Measurements from ENCODE around the gene APEH. TPM values are rescaled to one million over a fixed set of nuclear protein-coding genes. Genes with fewer than 3 reads are reported as not detected.

The APEH gene
- total and polyA plus RNA-seq, 2 of the 13 experiments (the other 11 are each of a cell fraction or from before 2014, with no cell fraction given), result 116 to 130 TPM

GRCh38 chr3:49719214-49719884, 45.2 kb downstream of the APEH start, which contains the start of gene AMIGO3 (continued):
- peak in 1 of 2 experiments; percentile 40; a peak in 1 of 4 replicates for TF ChIP-seq POLR2A (IDR thresholded peaks at IDR 0.05; ENCODE audit: insufficient read depth in 1 of 2, low read depth in 2 of 2, low read length in 2 of 2)
- no peak for TF ChIP-seq ZNF10 (CRISPR knock-in tag; IDR thresholded peaks at IDR 0.05; ENCODE audit: borderline replicate concordance, low read depth)
- no peak for TF ChIP-seq PLSCR1 (CRISPR knock-in tag; IDR thresholded peaks at IDR 0.05; ENCODE audit: borderline replicate concordance)
- no peak for TF ChIP-seq NCOA1 (CRISPR knock-in tag; IDR thresholded peaks at IDR 0.05)
- TF ChIP-seq ZNF446 (CRISPR knock-in tag; IDR thresholded peaks at IDR 0.05), result no peak
- TF ChIP-seq ZNF101 (CRISPR knock-in tag; IDR thresholded peaks at IDR 0.05; ENCODE audit: borderline replicate concordance, low read depth), result no peak
- TF ChIP-seq RBM22 (optimal IDR thresholded peaks at IDR 0.05; ENCODE audit: low read length), result peak; percentile 69
- no peak for TF ChIP-seq ZNF136 (CRISPR knock-in tag; IDR thresholded peaks at IDR 0.05; ENCODE audit: low read depth)
- TF ChIP-seq GPBP1L1 (CRISPR knock-in tag; IDR thresholded peaks at IDR 0.05), result no peak
- TF ChIP-seq SPEN (CRISPR knock-in tag; IDR thresholded peaks at IDR 0.05; ENCODE audit: low read depth), result no peak
- TF ChIP-seq SMAD3 (CRISPR knock-in tag; IDR thresholded peaks at IDR 0.05), result no peak
- no peak for TF ChIP-seq ZNF552 (CRISPR knock-in tag; IDR thresholded peaks at IDR 0.05; ENCODE audit: borderline replicate concordance)
- TF ChIP-seq ZNF431 (CRISPR knock-in tag; IDR thresholded peaks at IDR 0.05; ENCODE audit: borderline replicate concordance, low read depth), result no peak
- TF ChIP-seq RAD21 (CRISPR knock-in tag; IDR thresholded peaks at IDR 0.05), result peak; percentile 25; the same call in 1 of the 2 replicates
- TF ChIP-seq NR2F6 (IDR thresholded peaks at IDR 0.05), result no peak
- no peak for TF ChIP-seq NR2F6 (CRISPR knock-in tag; IDR thresholded peaks at IDR 0.05)
- TF ChIP-seq SAFB2 (CRISPR knock-in tag; IDR thresholded peaks at IDR 0.05; ENCODE audit: borderline replicate concordance, low read depth), result no peak
- no peak for TF ChIP-seq KLF6 (CRISPR knock-in tag; IDR thresholded peaks at IDR 0.05)
- TF ChIP-seq FOXM1 (CRISPR knock-in tag; IDR thresholded peaks at IDR 0.05), result no peak
- no peak for TF ChIP-seq PRDM10 (CRISPR knock-in tag; IDR thresholded peaks at IDR 0.05; ENCODE audit: low read depth)
- TF ChIP-seq ZBTB21 (CRISPR knock-in tag; IDR thresholded peaks at IDR 0.05), result no peak
- TF ChIP-seq RBFOX2 (IDR thresholded peaks at IDR 0.05; ENCODE audit: low read depth, low read length), result peak; percentile 51; the same call in 1 of the 2 replicates
